ENCODE measurements around the gene HMCN2. TPM values are rescaled to one million over a fixed set of nuclear protein-coding genes. Genes with fewer than 3 reads are reported as not detected.
A peak's percentile ranks its signal among the peaks of the same experiment; 100 is the strongest.

HMCN2 gene
- total RNA-seq, 2 donors from 2014 or later = 2.9 to 5.5 TPM

DNA sequence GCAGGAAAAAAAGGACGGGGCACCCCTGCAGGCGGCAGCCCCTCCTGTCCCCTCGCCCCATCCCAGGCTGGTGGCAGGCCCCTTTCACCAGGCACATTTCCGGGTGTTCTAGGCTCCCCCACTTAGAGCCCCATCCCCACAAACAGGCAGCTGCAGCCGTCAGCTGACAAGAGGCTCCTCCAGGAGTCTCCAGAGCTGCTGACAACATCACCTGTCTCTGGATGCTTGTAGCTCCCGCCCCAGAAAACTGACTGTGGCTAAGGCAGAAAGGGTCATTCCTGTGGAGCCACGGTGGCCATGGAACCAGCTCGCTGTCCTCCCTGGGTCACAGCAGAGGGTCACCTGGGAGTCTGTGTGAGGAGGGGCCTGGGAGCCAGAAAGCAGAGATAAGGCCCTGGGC is 50.9 kb downstream of the HMCN2 start:
- WGBS = 69% methylated on average over 8 of the region's 8 CpGs
- TF ChIP-seq POLR2A (IDR thresholded peaks at IDR 0.05) (no peak), POLR2AphosphoS5 (IDR thresholded peaks at IDR 0.05) (no peak)
- TF ChIP-seq, protein P1, sequence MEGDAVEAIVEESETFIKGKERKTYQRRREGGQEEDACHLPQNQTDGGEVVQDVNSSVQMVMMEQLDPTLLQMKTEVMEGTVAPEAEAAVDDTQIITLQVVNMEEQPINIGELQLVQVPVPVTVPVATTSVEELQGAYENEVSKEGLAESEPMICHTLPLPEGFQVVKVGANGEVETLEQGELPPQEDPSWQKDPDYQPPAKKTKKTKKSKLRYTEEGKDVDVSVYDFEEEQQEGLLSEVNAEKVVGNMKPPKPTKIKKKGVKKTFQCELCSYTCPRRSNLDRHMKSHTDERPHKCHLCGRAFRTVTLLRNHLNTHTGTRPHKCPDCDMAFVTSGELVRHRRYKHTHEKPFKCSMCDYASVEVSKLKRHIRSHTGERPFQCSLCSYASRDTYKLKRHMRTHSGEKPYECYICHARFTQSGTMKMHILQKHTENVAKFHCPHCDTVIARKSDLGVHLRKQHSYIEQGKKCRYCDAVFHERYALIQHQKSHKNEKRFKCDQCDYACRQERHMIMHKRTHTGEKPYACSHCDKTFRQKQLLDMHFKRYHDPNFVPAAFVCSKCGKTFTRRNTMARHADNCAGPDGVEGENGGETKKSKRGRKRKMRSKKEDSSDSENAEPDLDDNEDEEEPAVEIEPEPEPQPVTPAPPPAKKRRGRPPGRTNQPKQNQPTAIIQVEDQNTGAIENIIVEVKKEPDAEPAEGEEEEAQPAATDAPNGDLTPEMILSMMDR (IDR thresholded peaks at IDR 0.05) = no peak
- Histone ChIP-seq H3K27me3 (replicated peaks; ENCODE audit: insufficient read depth) (no peaks in the 10 kb centered on the region), H3K4me1 (replicated peaks) (no peaks in the 10 kb centered on the region), H3K36me3 (no peaks in the 10 kb centered on the region), H3K4me3 (no peak overlapping the region), H3K27ac (no peak overlapping the region), H3K9me3 (no peaks in the 10 kb centered on the region)
- DNase-seq (ENCODE audit: low spot score) = no peak
- intact Hi-C loops (cut with DNase I) = no loop called here

DNA sequence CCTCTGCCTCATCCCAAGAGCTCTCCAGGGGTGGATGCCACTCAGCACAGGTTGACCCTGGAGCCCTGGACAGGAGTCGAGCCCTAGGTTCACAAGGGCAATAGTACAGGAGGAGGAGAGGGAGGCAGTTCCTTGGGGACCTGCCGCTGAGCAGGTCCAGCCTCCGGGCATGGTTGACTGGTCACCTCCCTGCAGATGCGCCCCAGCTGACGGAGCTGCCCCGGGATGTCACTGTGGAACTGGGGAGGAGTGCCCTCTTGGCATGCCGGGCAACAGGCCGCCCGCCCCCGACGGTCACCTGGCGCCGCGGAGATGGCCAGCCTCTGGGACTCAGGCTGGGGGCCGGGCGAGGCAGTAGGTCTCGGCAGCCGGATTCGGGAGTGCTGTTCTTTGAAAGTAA is 53.7 kb downstream of the HMCN2 start:
- Histone ChIP-seq H3K27me3 (replicated peaks; ENCODE audit: insufficient read depth) (no peaks in the 10 kb centered on the region), H3K36me3 (no peaks in the 10 kb centered on the region), H3K27ac (peak overlapping the region in 1 of 2 donors; percentile 49), H3K4me3 (no peak overlapping the region), H3K4me1 (replicated peaks) (no peaks in the 10 kb centered on the region), H3K9me3 (no peaks in the 10 kb centered on the region)
- no peak for DNase-seq (ENCODE audit: low spot score)
- 76% methylated on average over 19 of the region's 19 CpGs for WGBS
- intact Hi-C loops (cut with DNase I) = no loop called here
- TF ChIP-seq, protein P1 (IDR thresholded peaks at IDR 0.05) = no peak
- TF ChIP-seq POLR2A (IDR thresholded peaks at IDR 0.05) = no peak
- no peak for TF ChIP-seq POLR2AphosphoS5 (IDR thresholded peaks at IDR 0.05)

DNA sequence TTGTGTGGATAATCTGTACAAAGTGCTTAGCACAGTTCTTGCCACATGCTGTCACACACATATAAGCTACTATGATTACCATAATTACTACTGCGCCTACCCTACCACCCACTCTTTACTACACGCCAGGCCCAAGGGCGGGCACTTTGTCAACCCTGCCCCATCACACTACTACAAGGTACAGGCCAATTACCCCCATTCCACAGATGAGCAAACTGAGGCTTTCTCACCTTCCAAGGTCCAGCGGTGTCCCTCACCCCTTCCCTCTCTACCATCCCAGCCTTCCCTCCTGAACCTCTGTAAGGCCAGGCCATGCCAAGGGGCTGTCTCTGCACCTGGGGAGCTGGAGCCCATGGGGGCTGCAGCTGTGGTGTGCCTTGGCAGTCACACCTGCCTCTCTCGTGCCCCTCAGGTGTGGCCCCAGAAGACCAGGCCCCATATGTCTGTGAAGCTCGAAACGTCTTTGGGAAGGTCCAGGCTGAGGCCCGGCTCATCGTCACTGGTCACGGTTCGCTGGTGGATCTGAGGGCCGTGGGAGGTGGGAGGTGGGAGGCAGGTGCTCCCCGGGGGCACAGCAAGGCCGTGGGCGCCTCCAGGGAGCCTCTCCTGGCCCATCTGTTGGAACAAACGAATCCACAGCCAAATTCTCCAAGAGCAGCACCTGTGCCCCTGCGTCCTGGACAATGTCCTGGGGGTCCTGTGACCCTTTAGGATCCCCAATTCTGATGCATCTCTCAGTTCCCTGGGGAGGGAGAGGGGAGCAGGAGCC is 54.6 kb downstream of the HMCN2 start:
- H3K27me3 ChIP-seq (replicated peaks; ENCODE audit: insufficient read depth) = no peaks in the 10 kb centered on the region
- no peaks in the 10 kb centered on the region for H3K36me3 ChIP-seq
- 81% methylated on average over 14 of the region's 17 CpGs for WGBS
- H3K4me3 ChIP-seq = no peak overlapping the region
- H3K9me3 ChIP-seq = no peaks in the 10 kb centered on the region
- H3K4me1 ChIP-seq (replicated peaks) = no peaks in the 10 kb centered on the region
- intact Hi-C loops (cut with DNase I) = no loop called here
- no peak overlapping the region for H3K27ac ChIP-seq
- no peak for TF ChIP-seq POLR2AphosphoS5 (IDR thresholded peaks at IDR 0.05)
- no peak for TF ChIP-seq POLR2A (IDR thresholded peaks at IDR 0.05)
- TF ChIP-seq, protein P1 (IDR thresholded peaks at IDR 0.05) = no peak
- no peak for DNase-seq (ENCODE audit: low spot score)

DNA sequence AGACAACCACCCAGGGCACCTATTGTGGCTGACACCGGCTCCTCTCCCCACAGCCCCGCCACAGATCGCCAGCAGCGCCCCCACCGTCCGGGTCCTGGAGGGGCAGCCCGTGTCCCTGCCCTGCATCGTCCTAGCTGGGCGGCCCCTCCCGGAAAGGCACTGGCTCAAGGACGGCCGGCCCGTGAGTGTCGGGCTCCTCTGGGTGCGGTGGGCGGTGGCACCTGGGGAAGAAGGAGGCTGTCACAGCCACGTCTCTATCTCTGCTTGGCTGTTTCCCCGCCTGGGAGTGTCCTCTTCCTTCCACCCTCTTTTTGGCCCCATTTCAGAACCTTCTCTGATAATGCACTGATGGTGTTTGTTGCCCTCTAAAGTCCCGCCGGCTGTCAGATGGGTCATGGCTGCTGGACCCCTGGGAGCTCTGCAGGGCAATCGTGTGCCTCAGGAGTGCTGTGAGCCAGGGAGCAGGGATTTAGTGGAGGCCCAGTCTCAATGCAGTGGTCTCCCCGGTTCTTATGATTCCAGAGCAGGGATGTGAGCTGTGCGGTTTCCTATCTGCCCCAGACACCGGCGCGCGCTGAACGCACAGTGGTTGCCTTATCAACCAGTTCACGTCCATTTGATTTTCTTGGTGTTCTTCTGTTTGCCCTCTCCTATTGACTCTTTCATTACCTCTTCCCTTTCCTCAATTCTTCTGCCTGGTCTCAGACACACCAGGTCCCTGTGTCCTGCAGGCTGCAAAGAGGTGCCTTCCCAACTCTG is 55.3 kb downstream of the HMCN2 start:
- WGBS = 36% methylated on average over 29 of the region's 29 CpGs
- no peaks in the 10 kb centered on the region for H3K9me3 ChIP-seq
- H3K4me1 ChIP-seq (replicated peaks) = no peaks in the 10 kb centered on the region
- H3K27ac ChIP-seq = no peak overlapping the region
- intact Hi-C loops (cut with DNase I) = no loop called here
- TF ChIP-seq, protein P1 (IDR thresholded peaks at IDR 0.05) = no peak
- no peak for TF ChIP-seq POLR2A (IDR thresholded peaks at IDR 0.05)
- TF ChIP-seq POLR2AphosphoS5 (IDR thresholded peaks at IDR 0.05) = peak; percentile 20
- peak; percentile 30 for DNase-seq (ENCODE audit: low spot score)
- no peaks in the 10 kb centered on the region for H3K36me3 ChIP-seq
- H3K4me3 ChIP-seq = no peak overlapping the region
- peaks cover 1% of the 10 kb centered on the region for H3K27me3 ChIP-seq (replicated peaks; ENCODE audit: insufficient read depth)

Data from prostate gland (tissue), 2 donors.